K562 (cell line): ENCODE data around the gene MGRN1. TPM values are rescaled to one million over a fixed set of nuclear protein-coding genes. Genes with fewer than 3 reads are reported as not detected.
A peak's percentile ranks its signal among the peaks of the same experiment; 100 is the strongest.

ENCODE experiments used
- CREM ChIP-seq: IDR thresholded peaks from 2 replicates; pipeline ENCODE4 v1.6.1; 2014; ENCODE audit warnings: antibody characterized with exemption, low read depth
- E2F6 ChIP-seq, 2 experiments: IDR thresholded peaks; 2 replicates each; pipeline ENCODE4 v1.6.1; 2011; ENCODE audit warnings: borderline replicate concordance in 1 of 2, control low read depth in 1 of 2, low read depth in 1 of 2, low read length in 1 of 2, mild to moderate bottlenecking in 1 of 2, mixed read lengths in 1 of 2, moderate library complexity in 1 of 2; ENCODE audit not compliant: insufficient read depth in 1 of 2, insufficient read length in 1 of 2, poor library complexity in 1 of 2, severe bottlenecking in 1 of 2; ENCODE audit errors: extremely low read depth in 1 of 2
- HNRNPL ChIP-seq: fragments of 200-400 bp; formaldehyde crosslinking; IDR thresholded peaks from 2 replicates; pipeline ENCODE4 v1.6.1; 2017; ENCODE audit warnings: low read depth, mild to moderate bottlenecking, low read length
- KDM1A ChIP-seq, 2 experiments: fragments of 450-650 bp; IDR thresholded peaks; 2 replicates each; pipeline ENCODE4 v1.6.1; 2016; ENCODE audit warnings: mild to moderate bottlenecking in 2 of 2
- PREB ChIP-seq: sonication (generic); formaldehyde crosslinking; IDR thresholded peaks from 2 replicates; pipeline ENCODE4 v1.8.1; 2023; ENCODE audit warnings: mild to moderate bottlenecking, missing genetic modification reagents
- RBBP5 ChIP-seq: fragments of 200-600 bp; sonication (generic); IDR thresholded peaks from 2 replicates; pipeline ENCODE4 v1.6.1; 2012; ENCODE audit warnings: borderline replicate concordance, mild to moderate bottlenecking, low read length, control low read depth, inconsistent platforms; ENCODE audit not compliant: insufficient read depth, poor library complexity, severe bottlenecking
- SP1 ChIP-seq: sonication (generic); formaldehyde crosslinking; IDR thresholded peaks from 2 replicates; pipeline ENCODE4 v1.8.1; 2022; ENCODE audit warnings: mild to moderate bottlenecking, missing genetic modification reagents
- ZC3H4 ChIP-seq: sonication (generic); formaldehyde crosslinking; IDR thresholded peaks from 2 replicates; pipeline ENCODE4 v1.9.0; 2021; ENCODE audit warnings: missing genetic modification reagents, borderline replicate concordance
- ZNF644 ChIP-seq: fragments of 200-800 bp; sonication (Bioruptor generic); IDR thresholded peaks from 2 replicates; pipeline ENCODE4 v1.6.1; 2016; ENCODE audit warnings: low read depth, missing genetic modification characterization, missing compliant biosample characterization
- polyA plus RNA-seq, 8 experiments: library from polyadenylated mRNA; depleted of rRNA in 4 of 8; stranded (reverse) in 5 of 8; unstranded in 3 of 8; fragments of >200 nt; fragmentation: Nextera tagmentation in 2 of 8; fragmentation: Illumina TruSeq in 1 of 8; extraction: Ambion mirVana in 2 of 8; extraction: Trizol in 1 of 8; gene quantifications; 2 replicates each; pipeline versions ENCODE4 v1.2.1 to v1.2.3, GENCODE V29; 2011 to 2014; ENCODE audit warnings: inconsistent platforms in 1 of 8, missing spikeins in 1 of 8
- total RNA-seq, 7 experiments: library from RNA; depleted of rRNA in 6 of 7; stranded (reverse); fragments of >200 nt in 6 of 7; fragmentation: Illumina TruSeq in 2 of 7; extraction: Trizol in 2 of 7; gene quantifications; 2 replicates each; pipeline versions ENCODE4 v1.2.1 to v1.2.3, GENCODE V29; 2011 to 2021; ENCODE audit warnings: low replicate concordance in 1 of 7

Gene MGRN1
- total and polyA plus RNA-seq, 9 of the 15 experiments (the other 6 are each of a cell fraction or from before 2014, with no cell fraction given): 0.15 to 37.9 (median 6.0) TPM

- TF ChIP-seq PREB (CRISPR knock-in tag): no peak
- peak; percentile 74; the same call in 1 of the 2 replicates for TF ChIP-seq ZC3H4 (CRISPR knock-in tag)
- no peak for TF ChIP-seq ZNF644 (tag)
- TF ChIP-seq HNRNPL: 0 out of 2 replicates have a peak, but pooled peaks have one; percentile 63
- TF ChIP-seq SP1 (CRISPR knock-in tag): 0 out of 2 replicates have a peak, but pooled peaks have one; percentile 19
- TF ChIP-seq E2F6 (IDR thresholded peaks at IDR 0.05; ENCODE audit: borderline replicate concordance in 1 of 2, extremely low read depth in 1 of 2, insufficient read depth in 1 of 2, insufficient read length in 1 of 2, low read depth in 1 of 2, low read length in 1 of 2, poor library complexity in 1 of 2, severe bottlenecking in 1 of 2): peak; percentile 45 to 59
- peak; percentile 41; the same call in 1 of the 2 replicates for TF ChIP-seq CREM
- peak in 1 of 2 experiments; percentile 70; a peak in 1 of 4 replicates for TF ChIP-seq KDM1A (IDR thresholded peaks at IDR 0.05)
- TF ChIP-seq RBBP5: peak; percentile 55
- TF ChIP-seq, all 486 proteins: peak for 39
Measured at GRCh38 chr16:4613636-4614570, 10.7 kb upstream of the MGRN1 start (continued).
